Left forelimb (tissue), 1 donor: ENCODE measurements around the gene LITAF.

ENCODE experiments used
- DNase-seq: peaks from one replicate; pipeline ENCODE4 v3.0.0-alpha.2; 2018; ENCODE audit warnings: low spot score

The LITAF gene

GRCh38 chr16:11550791-11551498 is 35.8 kb downstream of the LITAF start:
- DNase-seq = no peak

GRCh38 chr16:11547118-11547916 is 39.4 kb downstream of the LITAF start:
- no peak for DNase-seq

- no peak for DNase-seq
Measured at GRCh38 chr16:11546608-11547061, 40.1 kb downstream of the LITAF start.

GRCh38 chr16:11543661-11544393 is 42.9 kb downstream of the LITAF start:
- DNase-seq = no peak

GRCh38 chr16:11542069-11542744 is 44.5 kb downstream of the LITAF start:
- DNase-seq = no peak

GRCh38 chr16:11539641-11540050 is 47.1 kb downstream of the LITAF start:
- no peak for DNase-seq

- no peak for DNase-seq
Measured at GRCh38 chr16:11538880-11539279, 47.8 kb downstream of the LITAF start.

- DNase-seq = no peak
Measured at GRCh38 chr16:11536104-11536866, 50.4 kb downstream of the LITAF start.

- DNase-seq = no peak
Measured at GRCh38 chr16:11535494-11535893, 51.2 kb downstream of the LITAF start.

- no peak for DNase-seq
Measured at GRCh38 chr16:11534262-11534661, 52.5 kb downstream of the LITAF start.

GRCh38 chr16:11533588-11533987 is 53.1 kb downstream of the LITAF start:
- no peak for DNase-seq

GRCh38 chr16:11530171-11530940 is 56.4 kb downstream of the LITAF start:
- no peak for DNase-seq

- DNase-seq = no peak
Measured at GRCh38 chr16:11529285-11529684, 57.4 kb downstream of the LITAF start.

GRCh38 chr16:11528053-11528452 is 58.7 kb downstream of the LITAF start:
- DNase-seq = no peak

GRCh38 chr16:11526655-11527350 is 59.9 kb downstream of the LITAF start:
- no peak for DNase-seq

GRCh38 chr16:11524098-11524760 is 62.5 kb downstream of the LITAF start:
- no peak for DNase-seq

GRCh38 chr16:11521055-11521454 is 65.7 kb downstream of the LITAF start:
- DNase-seq = no peak

GRCh38 chr16:11520442-11520841 is 66.3 kb downstream of the LITAF start:
- no peak for DNase-seq

- no peak for DNase-seq
Measured at GRCh38 chr16:11517961-11518360, 68.8 kb downstream of the LITAF start.
